Adrenal gland (tissue), 5 donors: Measurements from ENCODE around the gene PTPRN2.

ENCODE experiments used
- POLR2A ChIP-seq, 2 donors: fragments of 450-650 bp; IDR thresholded peaks; one replicate each; pipeline ENCODE4 v1.6.1; 2017; ENCODE audit warnings: antibody characterized with exemption in 2 of 2, mild to moderate bottlenecking in 2 of 2, moderate library complexity in 1 of 2
- TF ChIP-seq, protein P1 (sequence below), 6 experiments: fragments of 450-650 bp in 4 of 6; fragments of 200-600 bp in 2 of 6; sonication (generic) in 1 of 6; IDR thresholded peaks; 1 replicate in 5 of 6; 2 replicates in 1 of 6; pipeline versions ENCODE4 v1.5.1 to v1.8.0; 2016 to 2021; ENCODE audit warnings: antibody characterized with exemption in 6 of 6, mild to moderate bottlenecking in 2 of 6, moderate library complexity in 1 of 6
- donor health status: DM: no; HTN: no; CAD: no.

DNA sequence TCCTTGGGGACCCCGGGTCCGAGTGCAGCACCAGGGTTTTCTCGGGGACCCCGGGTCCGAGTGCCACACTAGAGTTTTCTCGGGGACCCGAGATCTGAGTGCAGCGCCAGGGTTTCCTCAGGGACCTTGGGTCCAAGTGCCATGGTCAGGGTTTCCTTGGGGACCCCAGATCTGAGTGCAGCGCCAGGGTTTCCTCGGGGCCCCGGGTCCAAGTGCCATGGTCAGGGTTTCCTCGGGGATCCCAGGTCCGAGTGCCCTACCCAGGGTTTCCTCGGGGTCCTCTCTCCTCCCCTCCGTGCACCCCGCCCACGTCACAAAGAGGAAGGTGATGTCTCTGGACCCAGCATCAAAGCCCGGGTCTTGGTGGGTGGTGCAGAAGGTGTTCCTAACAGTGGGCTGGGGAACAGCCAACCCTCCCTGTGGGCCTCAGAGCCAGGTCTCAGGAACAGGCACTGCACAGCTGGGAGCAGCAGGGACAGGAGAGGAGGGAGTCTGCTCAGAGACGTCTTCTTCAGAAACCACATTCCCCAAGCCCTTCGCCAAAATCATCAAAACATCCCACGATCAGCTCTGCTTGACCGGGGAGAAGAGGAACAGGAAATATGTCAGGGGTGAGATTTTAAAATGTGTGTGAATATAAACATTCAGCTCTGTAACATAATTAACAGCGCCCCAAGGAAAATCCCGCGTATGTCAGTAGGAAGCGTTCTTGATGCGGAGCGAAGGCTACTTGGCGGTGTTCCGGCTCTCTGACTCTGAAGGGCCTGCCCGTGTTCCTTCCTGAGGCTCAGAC, 710.1 kb downstream of the PTPRN2 start:
- TF ChIP-seq POLR2A (IDR thresholded peaks at IDR 0.05) = no peak
- TF ChIP-seq, protein P1, sequence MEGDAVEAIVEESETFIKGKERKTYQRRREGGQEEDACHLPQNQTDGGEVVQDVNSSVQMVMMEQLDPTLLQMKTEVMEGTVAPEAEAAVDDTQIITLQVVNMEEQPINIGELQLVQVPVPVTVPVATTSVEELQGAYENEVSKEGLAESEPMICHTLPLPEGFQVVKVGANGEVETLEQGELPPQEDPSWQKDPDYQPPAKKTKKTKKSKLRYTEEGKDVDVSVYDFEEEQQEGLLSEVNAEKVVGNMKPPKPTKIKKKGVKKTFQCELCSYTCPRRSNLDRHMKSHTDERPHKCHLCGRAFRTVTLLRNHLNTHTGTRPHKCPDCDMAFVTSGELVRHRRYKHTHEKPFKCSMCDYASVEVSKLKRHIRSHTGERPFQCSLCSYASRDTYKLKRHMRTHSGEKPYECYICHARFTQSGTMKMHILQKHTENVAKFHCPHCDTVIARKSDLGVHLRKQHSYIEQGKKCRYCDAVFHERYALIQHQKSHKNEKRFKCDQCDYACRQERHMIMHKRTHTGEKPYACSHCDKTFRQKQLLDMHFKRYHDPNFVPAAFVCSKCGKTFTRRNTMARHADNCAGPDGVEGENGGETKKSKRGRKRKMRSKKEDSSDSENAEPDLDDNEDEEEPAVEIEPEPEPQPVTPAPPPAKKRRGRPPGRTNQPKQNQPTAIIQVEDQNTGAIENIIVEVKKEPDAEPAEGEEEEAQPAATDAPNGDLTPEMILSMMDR (IDR thresholded peaks at IDR 0.05) = no peak
